Measurements from ENCODE around the gene B3GNT8. TPM values are rescaled to one million over a fixed set of nuclear protein-coding genes. Genes with fewer than 3 reads are reported as not detected.
"Not testable (repeated sequence)": the region's sequence is repeated elsewhere in the genome, so short reads cannot be mapped to it uniquely, and the experiment has no call there.

The B3GNT8 gene
- total RNA-seq, 1 donor from 2014 or later, result 3.0 TPM

DNA sequence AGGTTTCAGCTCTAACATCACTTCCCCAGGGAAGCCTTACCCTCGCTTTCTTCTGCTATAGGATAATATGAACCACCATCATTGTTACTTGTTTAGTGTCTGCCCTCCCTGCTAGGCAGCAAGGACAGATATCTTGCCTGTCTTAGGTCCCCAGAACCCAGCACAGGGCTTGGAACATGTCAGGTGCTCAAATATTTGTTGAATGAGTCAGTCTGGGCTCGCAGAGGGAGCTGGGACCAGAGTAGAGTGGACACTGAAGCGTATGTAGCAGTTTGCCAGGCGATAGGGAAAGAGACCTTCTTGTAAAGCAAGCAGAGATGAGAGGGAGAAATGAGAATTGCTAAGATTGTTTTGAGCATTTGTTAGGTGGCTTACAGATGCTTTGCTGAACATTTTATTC lies 17.9 kb downstream of the B3GNT8 start:
- no peaks in the 10 kb centered on the region for H3K9me3 Mint-ChIP-seq (ENCODE audit: unreplicated experiment)
- Histone ChIP-seq H3K27ac (ENCODE audit: low read depth, low read length) (no peak overlapping the region), H3K4me2 (ENCODE audit: low read length) (no peak overlapping the region), H3K27me3 (ENCODE audit: insufficient read depth, low read length) (no peaks in the 10 kb centered on the region), H3K4me1 (ENCODE audit: insufficient read depth, low read length) (no peaks in the 10 kb centered on the region), H4K20me1 (ENCODE audit: insufficient read depth, low read length) (peaks cover 8% of the 10 kb centered on the region), H3K9ac (ENCODE audit: low read length) (no peak overlapping the region), H3K79me2 (ENCODE audit: insufficient read depth, low read length) (no peaks in the 10 kb centered on the region), H2AFZ (ENCODE audit: low read depth, low read length) (no peak overlapping the region), H3K9me3 (ENCODE audit: insufficient read depth, low read depth, low read length) (no peaks in the 10 kb centered on the region), H3K36me3 (ENCODE audit: insufficient read depth, low read length) (peaks cover 1% of the 10 kb centered on the region), H3K4me3 (ENCODE audit: insufficient read depth, low read depth, low read length) (no peak overlapping the region)
- DNase-seq (ENCODE audit: low read depth) (peak; percentile 48), FAIRE-seq (no peak)
- H3K4me3 Mint-ChIP-seq (ENCODE audit: unreplicated experiment), result no peak overlapping the region
- peaks cover 12% of the 10 kb centered on the region for H3K36me3 Mint-ChIP-seq (ENCODE audit: low read depth, unreplicated experiment)
- no peak for TF ChIP-seq EZH2 (IDR thresholded peaks at IDR 0.05; ENCODE audit: insufficient read depth, low read length)
- TF ChIP-seq, protein P1, sequence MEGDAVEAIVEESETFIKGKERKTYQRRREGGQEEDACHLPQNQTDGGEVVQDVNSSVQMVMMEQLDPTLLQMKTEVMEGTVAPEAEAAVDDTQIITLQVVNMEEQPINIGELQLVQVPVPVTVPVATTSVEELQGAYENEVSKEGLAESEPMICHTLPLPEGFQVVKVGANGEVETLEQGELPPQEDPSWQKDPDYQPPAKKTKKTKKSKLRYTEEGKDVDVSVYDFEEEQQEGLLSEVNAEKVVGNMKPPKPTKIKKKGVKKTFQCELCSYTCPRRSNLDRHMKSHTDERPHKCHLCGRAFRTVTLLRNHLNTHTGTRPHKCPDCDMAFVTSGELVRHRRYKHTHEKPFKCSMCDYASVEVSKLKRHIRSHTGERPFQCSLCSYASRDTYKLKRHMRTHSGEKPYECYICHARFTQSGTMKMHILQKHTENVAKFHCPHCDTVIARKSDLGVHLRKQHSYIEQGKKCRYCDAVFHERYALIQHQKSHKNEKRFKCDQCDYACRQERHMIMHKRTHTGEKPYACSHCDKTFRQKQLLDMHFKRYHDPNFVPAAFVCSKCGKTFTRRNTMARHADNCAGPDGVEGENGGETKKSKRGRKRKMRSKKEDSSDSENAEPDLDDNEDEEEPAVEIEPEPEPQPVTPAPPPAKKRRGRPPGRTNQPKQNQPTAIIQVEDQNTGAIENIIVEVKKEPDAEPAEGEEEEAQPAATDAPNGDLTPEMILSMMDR (IDR thresholded peaks at IDR 0.05; ENCODE audit: insufficient read depth, low read depth, low read length), result no peak
- H3K4me1 Mint-ChIP-seq (ENCODE audit: low read depth, unreplicated experiment), result peaks cover 22% of the 10 kb centered on the region
- no peaks in the 10 kb centered on the region for H3K27me3 Mint-ChIP-seq (ENCODE audit: low read depth, unreplicated experiment)
- H3K27ac Mint-ChIP-seq (ENCODE audit: unreplicated experiment), result peak overlapping the region; percentile 81

DNA sequence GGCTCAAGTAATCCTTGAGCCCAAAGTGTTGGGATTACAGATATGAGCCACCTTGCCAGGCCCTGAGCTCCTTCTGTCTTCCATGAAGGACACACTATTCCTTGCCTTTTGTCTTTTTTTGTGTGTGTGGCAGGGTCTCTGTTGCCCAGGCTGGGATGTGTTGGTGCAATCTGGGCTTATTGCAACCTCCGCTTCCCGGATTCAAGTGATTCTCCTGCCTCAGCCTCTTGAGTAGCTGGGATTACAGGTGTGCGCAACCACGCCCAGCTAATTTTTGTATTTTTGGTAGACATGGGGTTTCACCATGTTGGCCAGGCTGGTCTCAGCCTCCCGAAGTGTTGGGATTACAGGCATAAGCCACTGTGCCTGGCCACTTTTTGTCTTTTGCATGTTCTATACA lies 18.3 kb downstream of the B3GNT8 start:
- H3K27ac ChIP-seq (ENCODE audit: low read depth, low read length); H4K20me1 ChIP-seq (ENCODE audit: insufficient read depth, low read length); H3K36me3 ChIP-seq (ENCODE audit: insufficient read depth, low read length); H3K4me2 ChIP-seq (ENCODE audit: low read length); H3K27me3 ChIP-seq (ENCODE audit: insufficient read depth, low read length); DNase-seq (ENCODE audit: low read depth); H3K79me2 ChIP-seq (ENCODE audit: insufficient read depth, low read length); H3K9ac ChIP-seq (ENCODE audit: low read length); H3K9me3 Mint-ChIP-seq (ENCODE audit: unreplicated experiment); H3K4me1 ChIP-seq (ENCODE audit: insufficient read depth, low read length); FAIRE-seq; H3K4me3 Mint-ChIP-seq (ENCODE audit: unreplicated experiment); H3K27me3 Mint-ChIP-seq (ENCODE audit: low read depth, unreplicated experiment); H3K4me3 ChIP-seq (ENCODE audit: insufficient read depth, low read depth, low read length); H2AFZ ChIP-seq (ENCODE audit: low read depth, low read length); H3K9me3 ChIP-seq (ENCODE audit: insufficient read depth, low read depth, low read length): not testable (repeated sequence)
- Mint-ChIP-seq H3K4me1 (ENCODE audit: low read depth, unreplicated experiment) (peaks cover 22% of the 10 kb centered on the region), H3K27ac (ENCODE audit: unreplicated experiment) (peak overlapping the region; percentile 81), H3K36me3 (ENCODE audit: low read depth, unreplicated experiment) (peaks cover 11% of the 10 kb centered on the region)

DNA sequence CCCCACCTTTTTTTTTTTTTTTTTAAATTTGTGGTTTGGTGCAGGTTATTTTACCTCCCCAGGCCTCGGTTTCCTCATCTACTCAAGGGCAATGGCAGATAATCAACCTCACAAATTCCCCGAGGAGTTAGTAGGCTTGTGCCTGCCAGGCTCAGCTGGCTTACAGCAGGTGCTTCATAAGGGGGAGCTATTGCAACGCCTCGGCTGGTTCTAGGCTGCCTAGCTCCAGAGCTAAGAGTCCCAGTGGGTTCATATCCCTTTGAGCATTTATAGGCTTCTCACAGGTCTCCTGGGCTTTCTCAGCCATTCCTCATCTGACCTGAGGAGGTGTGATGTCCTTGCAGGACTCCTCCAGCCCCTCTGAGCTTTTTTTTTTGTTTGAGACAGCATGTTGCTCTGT lies 18.9 kb downstream of the B3GNT8 start:
- Histone ChIP-seq H3K27ac (ENCODE audit: low read depth, low read length) (no peak overlapping the region), H3K79me2 (ENCODE audit: insufficient read depth, low read length) (no peaks in the 10 kb centered on the region), H3K4me3 (ENCODE audit: insufficient read depth, low read depth, low read length) (no peak overlapping the region), H3K4me1 (ENCODE audit: insufficient read depth, low read length) (no peaks in the 10 kb centered on the region), H2AFZ (ENCODE audit: low read depth, low read length) (no peak overlapping the region), H3K36me3 (ENCODE audit: insufficient read depth, low read length) (no peaks in the 10 kb centered on the region), H3K9ac (ENCODE audit: low read length) (no peak overlapping the region), H3K4me2 (ENCODE audit: low read length) (no peak overlapping the region), H3K9me3 (ENCODE audit: insufficient read depth, low read depth, low read length) (no peaks in the 10 kb centered on the region), H3K27me3 (ENCODE audit: insufficient read depth, low read length) (no peaks in the 10 kb centered on the region), H4K20me1 (ENCODE audit: insufficient read depth, low read length) (peaks cover 11% of the 10 kb centered on the region)
- TF ChIP-seq, protein P1 (IDR thresholded peaks at IDR 0.05; ENCODE audit: insufficient read depth, low read depth, low read length), result no peak
- no peak for TF ChIP-seq EZH2 (IDR thresholded peaks at IDR 0.05; ENCODE audit: insufficient read depth, low read length)
- Mint-ChIP-seq H3K9me3 (ENCODE audit: unreplicated experiment) (no peaks in the 10 kb centered on the region), H3K36me3 (ENCODE audit: low read depth, unreplicated experiment) (peaks cover 5% of the 10 kb centered on the region), H3K4me1 (ENCODE audit: low read depth, unreplicated experiment) (peaks cover 22% of the 10 kb centered on the region), H3K27me3 (ENCODE audit: low read depth, unreplicated experiment) (no peaks in the 10 kb centered on the region), H3K27ac (ENCODE audit: unreplicated experiment) (no peak overlapping the region), H3K4me3 (ENCODE audit: unreplicated experiment) (no peak overlapping the region)
- no peak for FAIRE-seq
- DNase-seq (ENCODE audit: low read depth), result no peak

Measured in astrocyte (in vitro differentiated cells and primary cell).